Measurements from ENCODE around the gene KLHL9.

- TF ChIP-seq CTCF (conservative IDR thresholded peaks at IDR 0.05 in 1 of 2, IDR thresholded peaks at IDR 0.05 in 1 of 2; ENCODE audit: low read depth in 1 of 2, low read length in 2 of 2) (no peak), EZH2 (IDR thresholded peaks at IDR 0.05; ENCODE audit: low read length, missing control alignments) (no peak)
These were observed 49.1 kb downstream of the KLHL9 start for GRCh38 chr9:21286099-21286498.
